HepG2 (cell line): ENCODE measurements around the gene CLPX. TPM values are rescaled to one million over a fixed set of nuclear protein-coding genes. Genes with fewer than 3 reads are reported as not detected.

Experiments used
- FOSL2 ChIP-seq: sonication (generic); formaldehyde crosslinking; IDR thresholded peaks from 2 replicates; pipeline ENCODE4 v1.4.0; 2020; ENCODE audit warnings: missing genetic modification reagents
- GFI1 ChIP-seq: sonication (generic); formaldehyde crosslinking; IDR thresholded peaks from 2 replicates; pipeline ENCODE4 v1.5.0; 2020; ENCODE audit warnings: missing genetic modification reagents, mild to moderate bottlenecking, borderline replicate concordance
- IRF2 ChIP-seq: IDR thresholded peaks from 2 replicates; pipeline ENCODE4 v1.6.1; 2018; ENCODE audit warnings: missing genetic modification reagents, missing compliant biosample characterization
- MNT ChIP-seq: fragments of 450-650 bp; IDR thresholded peaks from 2 replicates; pipeline ENCODE4 v1.6.1; 2016
- PCBP1 ChIP-seq: fragments of 200-400 bp; formaldehyde crosslinking; IDR thresholded peaks from 2 replicates; pipeline ENCODE4 v1.6.1; 2017; ENCODE audit warnings: mild to moderate bottlenecking, low read depth, low read length, borderline replicate concordance
- ZBTB26 ChIP-seq: IDR thresholded peaks from 2 replicates; pipeline ENCODE4 v1.6.1; 2016; ENCODE audit warnings: missing compliant biosample characterization, missing genetic modification reagents, borderline replicate concordance
- ZFY ChIP-seq: sonication (generic); formaldehyde crosslinking; IDR thresholded peaks from 2 replicates; pipeline ENCODE4 v1.4.0; 2020; ENCODE audit warnings: missing genetic modification reagents
- ZNF572 ChIP-seq: sonication (generic); formaldehyde crosslinking; IDR thresholded peaks from 2 replicates; pipeline ENCODE4 v1.5.1; 2020; ENCODE audit warnings: mild to moderate bottlenecking, missing genetic modification reagents
- ZNF674 ChIP-seq: sonication (generic); formaldehyde crosslinking; IDR thresholded peaks from 2 replicates; pipeline ENCODE4 v1.5.0; 2020; ENCODE audit warnings: low read depth, mild to moderate bottlenecking, missing genetic modification reagents
- polyA plus RNA-seq, 8 experiments: library from polyadenylated mRNA; depleted of rRNA in 3 of 8; stranded (reverse) in 7 of 8; unstranded in 1 of 8; fragments of >200 nt; fragmentation: Illumina TruSeq in 4 of 8; extraction: Trizol in 4 of 8; gene quantifications; 2 replicates each; pipeline versions ENCODE4 v1.2.1 to v1.2.3, GENCODE V29; 2011 to 2016; ENCODE audit warnings: low read depth in 4 of 8, missing spikeins in 1 of 8, mixed read lengths in 1 of 8; ENCODE audit not compliant: insufficient read depth in 1 of 8
- total RNA-seq, 5 experiments: library from RNA; depleted of rRNA; stranded (reverse); fragments of >200 nt; fragmentation: Illumina TruSeq; extraction: Trizol; gene quantifications; 2 replicates each; pipeline ENCODE4 v1.2.3, GENCODE V29; 2016; ENCODE audit warnings: low read depth in 1 of 5
- TF ChIP-seq, protein P1 (sequence below): sonication (generic); formaldehyde crosslinking; IDR thresholded peaks from 2 replicates; pipeline ENCODE4 v1.4.0; 2020; ENCODE audit warnings: missing genetic modification reagents, mild to moderate bottlenecking, borderline replicate concordance
- TF ChIP-seq, protein P2 (sequence below): sonication (generic); formaldehyde crosslinking; conservative IDR thresholded peaks from 2 replicates; pipeline ENCODE4 v1.4.0; 2020; ENCODE audit warnings: missing genetic modification reagents

CLPX gene
- total and polyA plus RNA-seq, 2 of the 13 experiments (the other 11 are each of a cell fraction or from before 2014, with no cell fraction given): 33.9 to 61.3 TPM

- TF ChIP-seq, protein P1, sequence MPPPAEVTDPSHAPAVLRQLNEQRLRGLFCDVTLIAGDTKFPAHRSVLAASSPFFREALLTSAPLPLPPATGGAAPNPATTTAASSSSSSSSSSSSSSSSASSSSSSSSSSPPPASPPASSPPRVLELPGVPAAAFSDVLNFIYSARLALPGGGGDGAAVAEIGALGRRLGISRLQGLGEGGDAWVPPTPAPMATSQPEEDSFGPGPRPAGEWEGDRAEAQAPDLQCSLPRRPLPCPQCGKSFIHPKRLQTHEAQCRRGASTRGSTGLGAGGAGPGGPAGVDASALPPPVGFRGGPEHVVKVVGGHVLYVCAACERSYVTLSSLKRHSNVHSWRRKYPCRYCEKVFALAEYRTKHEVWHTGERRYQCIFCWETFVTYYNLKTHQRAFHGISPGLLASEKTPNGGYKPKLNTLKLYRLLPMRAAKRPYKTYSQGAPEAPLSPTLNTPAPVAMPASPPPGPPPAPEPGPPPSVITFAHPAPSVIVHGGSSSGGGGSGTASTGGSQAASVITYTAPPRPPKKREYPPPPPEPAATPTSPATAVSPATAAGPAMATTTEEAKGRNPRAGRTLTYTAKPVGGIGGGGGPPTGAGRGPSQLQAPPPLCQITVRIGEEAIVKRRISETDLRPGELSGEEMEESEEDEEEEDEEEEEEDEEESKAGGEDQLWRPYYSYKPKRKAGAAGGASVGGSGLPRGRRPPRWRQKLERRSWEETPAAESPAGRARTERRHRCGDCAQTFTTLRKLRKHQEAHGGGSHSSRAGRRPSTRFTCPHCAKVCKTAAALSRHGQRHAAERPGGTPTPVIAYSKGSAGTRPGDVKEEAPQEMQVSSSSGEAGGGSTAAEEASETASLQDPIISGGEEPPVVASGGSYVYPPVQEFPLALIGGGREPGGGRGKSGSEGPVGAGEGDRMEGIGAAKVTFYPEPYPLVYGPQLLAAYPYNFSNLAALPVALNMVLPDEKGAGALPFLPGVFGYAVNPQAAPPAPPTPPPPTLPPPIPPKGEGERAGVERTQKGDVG (CRISPR knock-in tag): no peak
- TF ChIP-seq GFI1 (CRISPR knock-in tag): peak; percentile 99
- no peak for TF ChIP-seq ZBTB26 (CRISPR knock-in tag)
- TF ChIP-seq, protein P2, sequence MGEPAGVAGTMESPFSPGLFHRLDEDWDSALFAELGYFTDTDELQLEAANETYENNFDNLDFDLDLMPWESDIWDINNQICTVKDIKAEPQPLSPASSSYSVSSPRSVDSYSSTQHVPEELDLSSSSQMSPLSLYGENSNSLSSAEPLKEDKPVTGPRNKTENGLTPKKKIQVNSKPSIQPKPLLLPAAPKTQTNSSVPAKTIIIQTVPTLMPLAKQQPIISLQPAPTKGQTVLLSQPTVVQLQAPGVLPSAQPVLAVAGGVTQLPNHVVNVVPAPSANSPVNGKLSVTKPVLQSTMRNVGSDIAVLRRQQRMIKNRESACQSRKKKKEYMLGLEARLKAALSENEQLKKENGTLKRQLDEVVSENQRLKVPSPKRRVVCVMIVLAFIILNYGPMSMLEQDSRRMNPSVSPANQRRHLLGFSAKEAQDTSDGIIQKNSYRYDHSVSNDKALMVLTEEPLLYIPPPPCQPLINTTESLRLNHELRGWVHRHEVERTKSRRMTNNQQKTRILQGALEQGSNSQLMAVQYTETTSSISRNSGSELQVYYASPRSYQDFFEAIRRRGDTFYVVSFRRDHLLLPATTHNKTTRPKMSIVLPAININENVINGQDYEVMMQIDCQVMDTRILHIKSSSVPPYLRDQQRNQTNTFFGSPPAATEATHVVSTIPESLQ (CRISPR knock-in tag): no peak
- TF ChIP-seq ZFY (CRISPR knock-in tag): no peak
- no peak for TF ChIP-seq ZNF674 (CRISPR knock-in tag)
- no peak for TF ChIP-seq MNT
- TF ChIP-seq PCBP1: no peak
- peak; percentile 72; the same call in 1 of the 2 replicates for TF ChIP-seq ZNF572 (CRISPR knock-in tag)
- no peak for TF ChIP-seq IRF2 (CRISPR knock-in tag)
- TF ChIP-seq FOSL2 (CRISPR knock-in tag): peak; percentile 12; the same call in 1 of the 2 replicates
These were observed 83.7 kb downstream of the CLPX start (continued) for GRCh38 chr15:65101411-65101890.
